ENCODE results near the gene CREB3L2. TPM values are rescaled to one million over a fixed set of nuclear protein-coding genes. Genes with fewer than 3 reads are reported as not detected.

The CREB3L2 gene
- total RNA-seq, 2 experiments from 2014 or later, result 24.4 to 28.7 TPM

DNA sequence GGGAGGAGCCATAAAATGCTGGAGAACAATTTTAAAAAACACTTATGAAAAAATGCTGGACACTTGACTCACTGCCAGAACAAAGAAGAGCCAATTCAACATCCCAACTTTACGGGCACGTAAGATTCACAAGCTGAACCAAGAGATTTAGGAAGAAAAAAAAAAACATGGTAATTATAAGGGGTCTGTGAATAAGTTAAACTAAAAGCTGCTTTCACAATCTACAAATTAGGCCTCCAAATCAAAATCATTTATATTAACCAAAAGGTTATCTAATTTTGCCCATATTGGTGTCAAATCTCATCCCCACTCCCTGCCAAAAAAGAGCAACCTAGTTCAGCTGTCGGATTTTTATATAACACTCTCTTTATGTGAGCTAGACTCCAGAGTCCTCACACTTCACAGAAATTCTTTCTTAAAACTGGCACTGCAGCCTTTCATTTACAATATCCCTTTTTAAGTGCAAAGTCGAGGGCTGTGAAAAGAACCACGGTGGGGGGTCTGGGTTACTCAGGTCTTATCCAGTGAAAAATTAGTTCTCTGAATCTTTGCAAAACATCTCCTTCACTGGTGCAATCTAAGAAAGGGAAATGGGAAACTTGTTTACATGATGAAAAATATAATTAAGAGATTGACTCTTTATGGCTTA, 124.7 kb downstream of the CREB3L2 start:
- no peak for ATAC-seq
- Mint-ChIP-seq H3K27me3 (no peaks in the 10 kb centered on the region), H3K27ac (no peak overlapping the region), H3K9me3 (ENCODE audit: low read depth) (no peaks in the 10 kb centered on the region), H3K4me1 (peaks cover 25% of the 10 kb centered on the region), H3K36me3 (ENCODE audit: low read depth) (peaks cover 41% of the 10 kb centered on the region), H3K4me3 (no peak overlapping the region)
- intact Hi-C loops (cut with DNase I, micrococcal nuclease), result no loop called here
- ChIA-PET POLR2A (no interaction called here), CTCF (no interaction called here)
- no peak for DNase-seq

- Mint-ChIP-seq H3K27me3 (no peaks in the 10 kb centered on the region), H3K4me1 (peaks cover 22% of the 10 kb centered on the region), H3K9me3 (ENCODE audit: low read depth) (no peaks in the 10 kb centered on the region), H3K27ac (no peak overlapping the region), H3K36me3 (ENCODE audit: low read depth) (peaks cover 37% of the 10 kb centered on the region), H3K4me3 (no peak overlapping the region)
- intact Hi-C loops (cut with DNase I, micrococcal nuclease), result no loop called here
- ChIA-PET CTCF (interaction anchor here (1.0 kb wide), 1 partner anchor 28 kb away, joined by 3 read pairs; no protein-coding TSS in a partner anchor), POLR2A (no interaction called here)
- no peak for ATAC-seq
- DNase-seq, result no peak
Measured at GRCh38 chr7:137875746-137876145, 126.1 kb downstream of the CREB3L2 start.

DNA sequence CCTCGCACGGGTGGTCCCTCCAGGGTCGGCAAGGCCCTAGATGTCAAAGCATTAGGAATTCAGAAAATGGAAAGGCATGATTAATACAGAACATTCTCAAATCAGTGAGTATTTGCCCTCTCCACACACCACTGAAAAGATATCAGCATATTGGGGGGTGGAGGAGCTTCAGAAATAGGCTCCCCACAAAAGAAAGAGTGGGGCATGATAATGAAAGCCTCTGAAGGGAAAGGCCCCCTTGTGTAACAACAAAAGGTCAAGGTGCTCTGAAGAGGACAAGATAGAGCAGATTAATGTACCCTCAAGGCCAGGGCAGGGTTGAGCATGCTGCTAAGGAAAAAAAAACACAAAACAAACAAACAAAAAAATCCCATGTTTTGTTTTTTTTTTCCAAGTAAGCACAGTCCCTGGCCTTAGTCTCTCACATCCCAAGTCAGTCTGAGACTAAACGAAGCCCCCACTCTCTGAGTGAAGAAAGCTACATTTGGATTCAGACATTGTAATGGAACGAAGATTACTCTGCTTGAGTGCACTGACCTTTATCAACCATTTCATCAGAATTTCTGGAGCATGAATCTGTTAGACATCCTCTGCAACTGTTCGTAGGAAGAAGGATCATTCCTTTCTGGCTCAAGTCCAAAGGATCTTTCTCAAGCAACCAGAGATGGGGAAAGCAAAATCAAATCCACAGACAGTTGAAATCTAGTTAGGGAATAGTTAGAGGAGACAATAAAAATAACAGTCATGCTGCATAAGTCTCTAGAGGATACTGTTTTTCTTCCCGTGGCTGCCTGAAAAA, 127.7 kb downstream of the CREB3L2 start:
- peak overlapping the region; percentile 77 for H3K27ac Mint-ChIP-seq
- intact Hi-C loops (cut with DNase I, micrococcal nuclease), result loop anchor here in 1 of 2 experiments (1.0 kb wide), 1 partner anchor 21 kb away; no protein-coding TSS in a partner anchor
- no peak for DNase-seq
- peaks cover 17% of the 10 kb centered on the region for H3K4me1 Mint-ChIP-seq
- POLR2A ChIA-PET, result interaction anchor here (1.2 kb wide), 1 partner anchor 21 kb away, joined by 3 read pairs; no protein-coding TSS in a partner anchor
- peaks cover 26% of the 10 kb centered on the region for H3K36me3 Mint-ChIP-seq (ENCODE audit: low read depth)
- CTCF ChIA-PET, result interaction anchor here (1.0 kb wide), 1 partner anchor 30 kb away, joined by 3 read pairs; no protein-coding TSS in a partner anchor
- no peak overlapping the region for H3K4me3 Mint-ChIP-seq
- ATAC-seq, result peak; percentile 17
- no peaks in the 10 kb centered on the region for H3K9me3 Mint-ChIP-seq (ENCODE audit: low read depth)
- H3K27me3 Mint-ChIP-seq, result no peaks in the 10 kb centered on the region

GRCh38 chr7:137873524-137873923, 128.4 kb downstream of the CREB3L2 start:
- Mint-ChIP-seq H3K4me1 (peaks cover 16% of the 10 kb centered on the region), H3K27ac (peak overlapping the region; percentile 77), H3K4me3 (no peak overlapping the region), H3K36me3 (ENCODE audit: low read depth) (peaks cover 24% of the 10 kb centered on the region), H3K27me3 (no peaks in the 10 kb centered on the region), H3K9me3 (ENCODE audit: low read depth) (peaks cover under 1% of the 10 kb centered on the region)
- intact Hi-C loops (cut with DNase I, micrococcal nuclease), result loop anchor here in 1 of 2 experiments (1.0 kb wide), 1 partner anchor 22 kb away; no protein-coding TSS in a partner anchor
- ATAC-seq, result peak; percentile 92
- ChIA-PET POLR2A (interaction anchor here (1.2 kb wide), 1 partner anchor 21 kb away, joined by 3 read pairs; no protein-coding TSS in a partner anchor), CTCF (no interaction called here)
- DNase-seq, result peak; percentile 54

DNA sequence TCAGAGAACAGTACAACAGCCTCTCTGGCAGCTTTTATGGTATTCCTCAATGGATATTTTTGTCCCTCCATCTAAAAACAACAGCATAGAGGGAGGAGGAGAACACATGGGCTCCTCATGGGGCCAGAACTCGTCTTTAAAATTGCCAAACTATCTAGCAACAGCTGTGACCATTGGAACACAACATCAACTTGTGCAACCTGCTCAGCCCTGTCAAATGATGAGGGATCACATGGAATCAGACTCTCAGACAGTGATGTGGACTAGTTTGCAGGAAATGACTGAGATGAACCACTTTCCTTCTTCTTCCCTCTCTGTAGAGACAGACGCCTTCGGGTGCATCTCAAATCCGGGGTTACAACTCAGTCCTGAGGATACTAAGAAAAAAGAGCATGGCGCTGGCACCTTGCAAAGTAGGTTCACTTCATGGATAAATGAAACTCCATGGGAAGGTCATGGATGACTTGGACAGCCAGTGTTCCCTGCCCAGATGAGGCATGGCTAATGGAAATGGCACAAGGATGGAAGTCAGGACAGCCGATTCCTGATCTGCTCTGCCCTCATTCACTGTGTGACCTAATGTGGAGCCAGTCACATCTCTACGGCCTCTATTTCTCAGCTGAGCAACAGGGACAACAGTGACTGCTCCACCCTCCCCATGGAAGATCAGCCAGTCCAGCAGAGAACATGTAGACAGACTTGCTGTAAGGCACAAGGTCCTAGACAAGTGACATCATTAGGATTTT, 130.5 kb downstream of the CREB3L2 start:
- CTCF ChIA-PET, result interaction anchor here (1.9 kb wide), 1 partner anchor 19 kb away, joined by 5 read pairs; no protein-coding TSS in a partner anchor
- H3K4me1 Mint-ChIP-seq, result peaks cover 16% of the 10 kb centered on the region
- no peaks in the 10 kb centered on the region for H3K27me3 Mint-ChIP-seq
- peaks cover 35% of the 10 kb centered on the region for H3K36me3 Mint-ChIP-seq (ENCODE audit: low read depth)
- H3K27ac Mint-ChIP-seq, result no peak overlapping the region
- intact Hi-C loops (cut with DNase I, micrococcal nuclease), result no loop called here
- no peak overlapping the region for H3K4me3 Mint-ChIP-seq
- H3K9me3 Mint-ChIP-seq (ENCODE audit: low read depth), result peaks cover 2% of the 10 kb centered on the region
- POLR2A ChIA-PET, result interaction anchor here (0.7 kb wide), 1 partner anchor 19 kb away, joined by 4 read pairs; no protein-coding TSS in a partner anchor
- DNase-seq (no peak), ATAC-seq (no peak)

GRCh38 chr7:137870684-137871083, 131.2 kb downstream of the CREB3L2 start:
- intact Hi-C loops (cut with DNase I, micrococcal nuclease), result no loop called here
- Mint-ChIP-seq H3K4me1 (peaks cover 16% of the 10 kb centered on the region), H3K4me3 (no peak overlapping the region), H3K27me3 (no peaks in the 10 kb centered on the region), H3K27ac (no peak overlapping the region), H3K36me3 (ENCODE audit: low read depth) (peaks cover 40% of the 10 kb centered on the region), H3K9me3 (ENCODE audit: low read depth) (peaks cover 4% of the 10 kb centered on the region)
- POLR2A ChIA-PET, result no interaction called here
- ATAC-seq (no peak), DNase-seq (no peak)
- CTCF ChIA-PET, result interaction anchor here (1.9 kb wide), 1 partner anchor 20 kb away, joined by 5 read pairs; no protein-coding TSS in a partner anchor

GRCh38 chr7:137870078-137870477, 131.8 kb downstream of the CREB3L2 start:
- intact Hi-C loops (cut with DNase I, micrococcal nuclease), result no loop called here
- Mint-ChIP-seq H3K4me3 (no peak overlapping the region), H3K9me3 (ENCODE audit: low read depth) (peaks cover 4% of the 10 kb centered on the region), H3K27ac (no peak overlapping the region), H3K36me3 (ENCODE audit: low read depth) (peaks cover 38% of the 10 kb centered on the region), H3K4me1 (peaks cover 16% of the 10 kb centered on the region), H3K27me3 (no peaks in the 10 kb centered on the region)
- POLR2A ChIA-PET, result no interaction called here
- CTCF ChIA-PET, result interaction anchor here (1.9 kb wide), 1 partner anchor 20 kb away, joined by 5 read pairs; no protein-coding TSS in a partner anchor
- ATAC-seq, result no peak
- DNase-seq, result no peak

- H3K4me3 Mint-ChIP-seq, result no peak overlapping the region
- intact Hi-C loops (cut with DNase I, micrococcal nuclease), result no loop called here
- peaks cover 16% of the 10 kb centered on the region for H3K4me1 Mint-ChIP-seq
- H3K27me3 Mint-ChIP-seq, result no peaks in the 10 kb centered on the region
- ChIA-PET CTCF (interaction anchor here (1.9 kb wide), 1 partner anchor 21 kb away, joined by 5 read pairs; no protein-coding TSS in a partner anchor), POLR2A (no interaction called here)
- H3K27ac Mint-ChIP-seq, result no peak overlapping the region
- DNase-seq (no peak), ATAC-seq (no peak)
- H3K36me3 Mint-ChIP-seq (ENCODE audit: low read depth), result peaks cover 36% of the 10 kb centered on the region
- peaks cover 4% of the 10 kb centered on the region for H3K9me3 Mint-ChIP-seq (ENCODE audit: low read depth)
Measured at GRCh38 chr7:137869260-137869659, 132.6 kb downstream of the CREB3L2 start.

DNA sequence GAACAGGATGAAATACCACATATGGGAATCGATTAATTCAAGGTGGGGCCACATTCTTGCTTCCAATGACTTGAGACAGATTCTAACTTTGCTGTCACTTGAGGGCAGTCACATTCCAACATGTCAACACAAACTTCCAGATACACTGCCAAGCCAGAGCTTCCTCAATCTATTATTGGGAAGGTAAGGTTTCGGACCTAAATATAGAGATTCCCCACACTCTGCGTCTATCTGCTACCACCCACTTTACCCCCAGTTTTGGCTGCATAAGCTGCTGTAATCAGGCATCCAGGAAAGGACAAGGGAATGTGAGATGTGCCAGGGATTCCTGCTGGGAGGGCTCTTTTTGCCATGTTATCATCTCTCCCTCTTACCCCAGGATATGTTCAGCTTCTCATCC, 134.6 kb downstream of the CREB3L2 start:
- Mint-ChIP-seq H3K4me3 (no peak overlapping the region), H3K27ac (no peak overlapping the region), H3K9me3 (ENCODE audit: low read depth) (peaks cover 4% of the 10 kb centered on the region), H3K4me1 (peaks cover 4% of the 10 kb centered on the region), H3K27me3 (no peaks in the 10 kb centered on the region), H3K36me3 (ENCODE audit: low read depth) (peaks cover 29% of the 10 kb centered on the region)
- intact Hi-C loops (cut with DNase I, micrococcal nuclease), result no loop called here
- ChIA-PET CTCF (no interaction called here), POLR2A (no interaction called here)
- no peak for DNase-seq
- ATAC-seq, result no peak

GRCh38 chr7:137865764-137866163, 136.1 kb downstream of the CREB3L2 start:
- Mint-ChIP-seq H3K27ac (no peak overlapping the region), H3K36me3 (ENCODE audit: low read depth) (peaks cover 25% of the 10 kb centered on the region), H3K27me3 (no peaks in the 10 kb centered on the region), H3K9me3 (ENCODE audit: low read depth) (peaks cover 4% of the 10 kb centered on the region), H3K4me3 (no peak overlapping the region), H3K4me1 (peaks cover 2% of the 10 kb centered on the region)
- DNase-seq (no peak), ATAC-seq (no peak)
- intact Hi-C loops (cut with DNase I, micrococcal nuclease), result no loop called here
- ChIA-PET POLR2A (no interaction called here), CTCF (no interaction called here)

DNA sequence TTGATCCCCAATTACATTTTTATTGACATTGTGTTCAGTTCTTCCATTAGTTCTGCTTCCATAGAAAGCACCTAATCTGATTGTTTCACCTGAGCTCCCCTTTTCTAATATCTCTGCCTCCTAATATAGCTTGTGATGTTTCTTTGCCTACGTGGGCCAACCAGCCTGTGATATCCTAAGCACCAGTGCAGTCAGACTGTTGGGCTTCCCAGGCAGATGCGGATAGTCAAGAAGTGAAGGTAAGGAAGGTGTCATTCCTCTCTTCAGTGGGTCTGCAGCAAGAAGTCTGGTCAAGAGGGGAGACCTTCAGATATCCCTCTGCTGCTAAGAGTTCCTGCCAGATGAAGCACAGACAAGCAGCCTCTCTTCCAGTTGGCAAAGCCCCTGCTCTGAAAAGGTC, 138.9 kb downstream of the CREB3L2 start:
- intact Hi-C loops (cut with DNase I, micrococcal nuclease), result no loop called here
- H3K9me3 Mint-ChIP-seq (ENCODE audit: low read depth), result peaks cover 2% of the 10 kb centered on the region
- H3K4me1 Mint-ChIP-seq, result no peaks in the 10 kb centered on the region
- ATAC-seq (no peak), DNase-seq (no peak)
- no peak overlapping the region for H3K4me3 Mint-ChIP-seq
- no peaks in the 10 kb centered on the region for H3K27me3 Mint-ChIP-seq
- POLR2A ChIA-PET, result no interaction called here
- H3K36me3 Mint-ChIP-seq (ENCODE audit: low read depth), result peaks cover 20% of the 10 kb centered on the region
- H3K27ac Mint-ChIP-seq, result no peak overlapping the region
- CTCF ChIA-PET, result interaction anchor here (0.7 to 1.1 kb wide), 3 partner anchors 38 to 1899 kb away, joined by 3 to 5 read pairs (median 4); no protein-coding TSS in a partner anchor

Data from activated CD4-positive, alpha-beta T cell treated with anti-CD3 and anti-CD28 coated beads for 36 hours (primary cell).